Measurements from ENCODE around the gene TP63. TPM values are rescaled to one million over a fixed set of nuclear protein-coding genes. Genes with fewer than 3 reads are reported as not detected.

TP63 gene
- total RNA-seq, 1 experiment from 2014 or later: not detected

DNA sequence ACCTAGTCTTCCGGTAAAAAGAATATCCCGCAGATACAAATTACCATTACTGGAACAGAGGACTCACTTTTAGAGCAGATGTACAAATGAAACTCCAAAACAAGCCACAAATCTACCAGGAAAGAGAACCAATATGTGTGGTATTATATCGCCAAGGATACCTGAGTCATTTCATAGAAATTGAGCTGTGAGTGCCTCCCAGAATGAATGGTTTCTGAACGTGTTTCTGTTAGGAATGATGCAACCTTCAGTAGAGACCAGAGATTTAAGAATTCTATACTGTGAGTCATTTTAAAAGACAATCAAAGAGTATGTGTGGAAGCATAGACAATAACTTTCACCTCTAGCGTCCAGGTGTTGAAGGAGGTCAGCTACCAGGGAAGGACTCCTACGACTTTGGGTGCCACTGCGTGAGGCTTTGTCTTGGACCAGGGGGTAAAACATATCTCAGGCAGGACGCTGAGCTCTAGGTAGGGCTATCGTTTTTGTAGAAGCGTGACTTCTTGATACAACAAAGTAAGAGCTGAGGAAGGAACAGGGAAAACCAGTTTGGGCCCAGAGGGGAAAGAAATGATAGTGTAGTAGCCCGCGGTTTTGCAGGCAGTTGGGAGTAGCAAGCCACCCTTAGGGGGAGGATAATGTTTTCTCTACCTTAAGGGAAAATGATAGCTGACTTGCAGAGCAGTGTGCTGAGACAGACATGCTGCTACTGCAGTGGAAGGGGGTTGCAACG is 210.4 kb downstream of the TP63 start:
- Histone ChIP-seq H2BK15ac (ENCODE audit: low read depth, low read length) (no peak overlapping the region), H2BK120ac (ENCODE audit: low read depth, low read length, poor library complexity, severe bottlenecking) (no peak overlapping the region), H3K18ac (ENCODE audit: insufficient read length, low read depth, low read length) (no peak overlapping the region), H2AK5ac (ENCODE audit: insufficient read length, low read length) (no peak overlapping the region), H3T11ph (ENCODE audit: low read length) (no peak overlapping the region), H4K91ac (ENCODE audit: insufficient read length, low read depth, low read length) (no peak overlapping the region), H2AFZ (ENCODE audit: low read length) (no peak overlapping the region), H3K4ac (ENCODE audit: low read depth, low read length) (no peak overlapping the region), H3K79me2 (ENCODE audit: insufficient read depth, low read length) (no peaks in the 10 kb centered on the region), H3K9ac (ENCODE audit: extremely low read depth, insufficient read length, low read length) (no peak overlapping the region), H2BK12ac (ENCODE audit: insufficient read length, low read depth, low read length) (no peak overlapping the region), H3K4me2 (ENCODE audit: insufficient read depth, insufficient read length, low read length) (no peak overlapping the region), H4K5ac (ENCODE audit: insufficient read length, low read depth, low read length) (no peak overlapping the region), H3K4me1 (ENCODE audit: insufficient read depth, low read length) (no peaks in the 10 kb centered on the region), H3K79me1 (ENCODE audit: insufficient read depth, low read depth, low read length, poor library complexity, severe bottlenecking) (no peaks in the 10 kb centered on the region), H3K14ac (ENCODE audit: insufficient read depth, low read length) (no peak overlapping the region; the same call in 1 of the 2 replicates), H4K8ac (replicated peaks; ENCODE audit: insufficient read length, low read depth, low read length) (no peak overlapping the region), H3K23ac (ENCODE audit: insufficient read length, low read depth, low read length) (no peak overlapping the region), H2BK5ac (ENCODE audit: insufficient read length, low read length) (no peak overlapping the region), H3K56ac (ENCODE audit: insufficient read length, low read depth, low read length) (no peak overlapping the region), H2BK20ac (ENCODE audit: low read depth, low read length, poor library complexity, severe bottlenecking) (no peak overlapping the region), H3K27me3 (ENCODE audit: insufficient read depth, low read length) (no peaks in the 10 kb centered on the region), H3K23me2 (ENCODE audit: insufficient read length, low read depth, low read length, poor library complexity, severe bottlenecking) (no peaks in the 10 kb centered on the region), H3K27ac (ENCODE audit: insufficient read length, low read depth, low read length) (no peak overlapping the region), H3K9me3 (ENCODE audit: control insufficient read depth, low read depth, low read length) (no peaks in the 10 kb centered on the region), H4K20me1 (ENCODE audit: control insufficient read depth, insufficient read depth, insufficient read length) (no peaks in the 10 kb centered on the region)
- Mint-ChIP-seq H3K36me3 (ENCODE audit: insufficient read depth in 1 of 3, low read depth in 3 of 3) (no peaks in the 10 kb centered on the region), H3K27me3 (ENCODE audit: low read depth) (no peaks in the 10 kb centered on the region), H3K27ac (no peak overlapping the region), H3K9me3 (no peaks in the 10 kb centered on the region), H3K4me3 (no peak overlapping the region), H3K4me1 (peaks cover 3 to 6% of the 10 kb centered on the region in 2 experiments; a peak in 1 of 4 replicates)
- WGBS (ENCODE audit: extremely low coverage, insufficient read length, low lambda C conversion rate): no CpG with 5 or more reads among the region's 13 CpGs
- DNase-seq: no peak
- no peak for TF ChIP-seq CTCF (conservative IDR thresholded peaks at IDR 0.05)

All from H9 (cell line).